Type B pancreatic cell (in vitro differentiated cells): ENCODE measurements around the gene CAMTA1. TPM values are rescaled to one million over a fixed set of nuclear protein-coding genes. Genes with fewer than 3 reads are reported as not detected.

Source experiments
- DNase-seq: peaks from one replicate; pipeline ENCODE4 v3.0.0; 2021; ENCODE audit warnings: mixed read lengths; ENCODE audit not compliant: unreplicated experiment; ENCODE audit errors: extremely low spot score
- H3K27ac Mint-ChIP-seq: 2 replicates; pipeline ENCODE4 v1.8.0; 2021; ENCODE audit warnings: mild to moderate bottlenecking, mixed read lengths
- H3K27me3 Mint-ChIP-seq: 2 replicates; pipeline ENCODE4 v1.8.0; 2021; ENCODE audit warnings: mixed read lengths
- H3K36me3 Mint-ChIP-seq: 2 replicates; pipeline ENCODE4 v1.8.0; 2021; ENCODE audit warnings: mixed read lengths
- H3K4me1 Mint-ChIP-seq: one replicate; pipeline ENCODE4 v1.8.0; 2021; ENCODE audit warnings: mixed read lengths; ENCODE audit not compliant: unreplicated experiment
- H3K4me3 Mint-ChIP-seq: 2 replicates; pipeline ENCODE4 v1.8.0; 2021; ENCODE audit warnings: mild to moderate bottlenecking, mixed read lengths
- H3K9me3 Mint-ChIP-seq: 2 replicates; pipeline ENCODE4 v1.8.0; 2021; ENCODE audit warnings: mixed read lengths
- CTCF ChIP-seq: fragments of 200-600 bp; sonication (generic); conservative IDR thresholded peaks from 2 replicates; pipeline ENCODE4 v1.5.0; 2021; ENCODE audit warnings: antibody characterized with exemption, mild to moderate bottlenecking
- total RNA-seq: library from RNA; stranded (reverse); gene quantifications from 2 replicates; pipeline ENCODE4 v1.2.1, GENCODE V29; 2021; ENCODE audit warnings: low replicate concordance

Gene CAMTA1
- total RNA-seq, 1 donor from 2014 or later, result 82.5 TPM

GRCh38 chr1:7505094-7505770, 720.0 kb downstream of the CAMTA1 start:
- H3K27ac Mint-ChIP-seq, result no peak overlapping the region
- no peak for TF ChIP-seq CTCF

GRCh38 chr1:7505771-7506453, 720.7 kb downstream of the CAMTA1 start:
- no peak for TF ChIP-seq CTCF
- H3K4me1 Mint-ChIP-seq, result peaks cover 14% of the 10 kb centered on the region

More at GRCh38 chr1:7505094-7505770, 720.0 kb downstream of the CAMTA1 start:
- Mint-ChIP-seq H3K36me3 (no peaks in the 10 kb centered on the region), H3K27me3 (no peaks in the 10 kb centered on the region), H3K4me3 (no peak overlapping the region), H3K9me3 (no peaks in the 10 kb centered on the region), H3K4me1 (peaks cover 14% of the 10 kb centered on the region)
- DNase-seq, result no peak

GRCh38 chr1:7506454-7507284, 721.4 kb downstream of the CAMTA1 start:
- H3K27me3 Mint-ChIP-seq, result no peaks in the 10 kb centered on the region
- no peaks in the 10 kb centered on the region for H3K9me3 Mint-ChIP-seq
- H3K4me3 Mint-ChIP-seq, result no peak overlapping the region
- peaks cover 10% of the 10 kb centered on the region for H3K4me1 Mint-ChIP-seq
- no peak for DNase-seq
- H3K27ac Mint-ChIP-seq, result no peak overlapping the region
- H3K36me3 Mint-ChIP-seq, result no peaks in the 10 kb centered on the region
- TF ChIP-seq CTCF, result no peak

More at GRCh38 chr1:7505771-7506453, 720.7 kb downstream of the CAMTA1 start:
- no peaks in the 10 kb centered on the region for H3K9me3 Mint-ChIP-seq
- no peak for DNase-seq
- no peaks in the 10 kb centered on the region for H3K36me3 Mint-ChIP-seq
- H3K27ac Mint-ChIP-seq, result no peak overlapping the region
- H3K4me3 Mint-ChIP-seq, result no peak overlapping the region
- H3K27me3 Mint-ChIP-seq, result no peaks in the 10 kb centered on the region

GRCh38 chr1:7507285-7508019, 722.2 kb downstream of the CAMTA1 start:
- Mint-ChIP-seq H3K27ac (no peak overlapping the region), H3K27me3 (no peaks in the 10 kb centered on the region), H3K9me3 (no peaks in the 10 kb centered on the region), H3K36me3 (no peaks in the 10 kb centered on the region), H3K4me3 (no peak overlapping the region), H3K4me1 (peaks cover 16% of the 10 kb centered on the region)
- TF ChIP-seq CTCF, result no peak
- DNase-seq, result no peak
